HCT116 (cell line): ENCODE results near the gene KCNN4.

Experiments
- CEBPB ChIP-seq: IDR thresholded peaks from 2 replicates; pipeline ENCODE4 v1.6.1; 2012; ENCODE audit warnings: low read depth
- POLR2A ChIP-seq: IDR thresholded peaks from 2 replicates; pipeline ENCODE4 v1.7.0; 2011; ENCODE audit warnings: borderline replicate concordance; ENCODE audit not compliant: insufficient read depth, insufficient read length; ENCODE audit errors: extremely low read depth
- SIN3A ChIP-seq: IDR thresholded peaks from 2 replicates; pipeline ENCODE4 v1.6.1; 2012; ENCODE audit warnings: low read depth
- ZNF274 ChIP-seq: fragments of 200-500 bp; sonication (Bioruptor generic); IDR thresholded peaks from 2 replicates; pipeline ENCODE4 v1.6.1; 2014; ENCODE audit warnings: mild to moderate bottlenecking, low read depth, low read length, inconsistent platforms
- TF ChIP-seq, protein P1 (sequence below), 3 experiments: fragments of 200-600 bp in 1 of 3; sonication (generic) in 1 of 3; IDR thresholded peaks in 2 of 3; conservative IDR thresholded peaks in 1 of 3; 2 replicates each; pipeline ENCODE4 v1.5.1; 2012 to 2017; ENCODE audit warnings: low read depth in 2 of 3, low read length in 2 of 3, antibody characterized with exemption in 1 of 3, borderline replicate concordance in 1 of 3, control low read depth in 1 of 3, mild to moderate bottlenecking in 1 of 3, mixed read lengths in 1 of 3, mixed run types in 1 of 3, moderate library complexity in 1 of 3; ENCODE audit not compliant: insufficient read depth in 1 of 3
- TF ChIP-seq, protein P2 (sequence below): IDR thresholded peaks from 2 replicates; pipeline ENCODE4 v1.6.1; 2012
- TF ChIP-seq, protein P3 (sequence below): IDR thresholded peaks from 2 replicates; pipeline ENCODE4 v1.6.1; 2011; ENCODE audit warnings: mild to moderate bottlenecking, low read length, moderate library complexity; ENCODE audit not compliant: insufficient replicate concordance; ENCODE audit errors: extremely low read depth

DNA sequence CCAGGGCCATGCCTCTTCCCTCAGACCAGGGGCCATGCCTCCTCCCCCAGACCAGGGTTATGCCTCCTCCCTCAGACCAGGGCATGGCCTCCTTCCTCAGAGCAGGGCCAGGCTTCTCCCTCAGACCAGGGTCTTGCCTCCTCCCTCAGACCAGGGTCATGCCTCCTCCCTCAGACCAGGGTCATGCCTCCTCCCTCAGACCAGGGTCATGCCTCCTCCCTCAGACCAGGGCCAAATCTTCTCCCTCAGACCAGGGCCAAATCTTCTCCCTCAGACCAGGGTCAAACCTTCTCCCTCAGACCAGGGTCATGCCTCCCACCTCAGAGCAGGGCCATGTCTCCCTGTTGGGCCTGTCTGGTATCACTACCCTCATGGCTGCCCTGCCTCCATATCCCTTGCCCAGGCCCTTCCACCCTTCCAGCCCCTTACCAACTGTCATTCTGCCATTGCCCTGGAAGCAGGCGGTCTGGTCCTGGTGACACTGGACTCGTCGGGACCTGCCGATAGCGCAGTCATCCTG lies 17.3 kb upstream of the KCNN4 start:
- TF ChIP-seq, protein P1, sequence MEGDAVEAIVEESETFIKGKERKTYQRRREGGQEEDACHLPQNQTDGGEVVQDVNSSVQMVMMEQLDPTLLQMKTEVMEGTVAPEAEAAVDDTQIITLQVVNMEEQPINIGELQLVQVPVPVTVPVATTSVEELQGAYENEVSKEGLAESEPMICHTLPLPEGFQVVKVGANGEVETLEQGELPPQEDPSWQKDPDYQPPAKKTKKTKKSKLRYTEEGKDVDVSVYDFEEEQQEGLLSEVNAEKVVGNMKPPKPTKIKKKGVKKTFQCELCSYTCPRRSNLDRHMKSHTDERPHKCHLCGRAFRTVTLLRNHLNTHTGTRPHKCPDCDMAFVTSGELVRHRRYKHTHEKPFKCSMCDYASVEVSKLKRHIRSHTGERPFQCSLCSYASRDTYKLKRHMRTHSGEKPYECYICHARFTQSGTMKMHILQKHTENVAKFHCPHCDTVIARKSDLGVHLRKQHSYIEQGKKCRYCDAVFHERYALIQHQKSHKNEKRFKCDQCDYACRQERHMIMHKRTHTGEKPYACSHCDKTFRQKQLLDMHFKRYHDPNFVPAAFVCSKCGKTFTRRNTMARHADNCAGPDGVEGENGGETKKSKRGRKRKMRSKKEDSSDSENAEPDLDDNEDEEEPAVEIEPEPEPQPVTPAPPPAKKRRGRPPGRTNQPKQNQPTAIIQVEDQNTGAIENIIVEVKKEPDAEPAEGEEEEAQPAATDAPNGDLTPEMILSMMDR (IDR thresholded peaks at IDR 0.05 in 2 of 3, conservative IDR thresholded peaks at IDR 0.05 in 1 of 3; ENCODE audit: borderline replicate concordance in 1 of 3, insufficient read depth in 1 of 3, low read depth in 2 of 3, low read length in 2 of 3) = no peak
- TF ChIP-seq, protein P2, sequence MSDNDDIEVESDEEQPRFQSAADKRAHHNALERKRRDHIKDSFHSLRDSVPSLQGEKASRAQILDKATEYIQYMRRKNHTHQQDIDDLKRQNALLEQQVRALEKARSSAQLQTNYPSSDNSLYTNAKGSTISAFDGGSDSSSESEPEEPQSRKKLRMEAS = no peak
- no peak for TF ChIP-seq POLR2A
- no peak for TF ChIP-seq ZNF274
- no peak for TF ChIP-seq SIN3A
- TF ChIP-seq, protein P3, sequence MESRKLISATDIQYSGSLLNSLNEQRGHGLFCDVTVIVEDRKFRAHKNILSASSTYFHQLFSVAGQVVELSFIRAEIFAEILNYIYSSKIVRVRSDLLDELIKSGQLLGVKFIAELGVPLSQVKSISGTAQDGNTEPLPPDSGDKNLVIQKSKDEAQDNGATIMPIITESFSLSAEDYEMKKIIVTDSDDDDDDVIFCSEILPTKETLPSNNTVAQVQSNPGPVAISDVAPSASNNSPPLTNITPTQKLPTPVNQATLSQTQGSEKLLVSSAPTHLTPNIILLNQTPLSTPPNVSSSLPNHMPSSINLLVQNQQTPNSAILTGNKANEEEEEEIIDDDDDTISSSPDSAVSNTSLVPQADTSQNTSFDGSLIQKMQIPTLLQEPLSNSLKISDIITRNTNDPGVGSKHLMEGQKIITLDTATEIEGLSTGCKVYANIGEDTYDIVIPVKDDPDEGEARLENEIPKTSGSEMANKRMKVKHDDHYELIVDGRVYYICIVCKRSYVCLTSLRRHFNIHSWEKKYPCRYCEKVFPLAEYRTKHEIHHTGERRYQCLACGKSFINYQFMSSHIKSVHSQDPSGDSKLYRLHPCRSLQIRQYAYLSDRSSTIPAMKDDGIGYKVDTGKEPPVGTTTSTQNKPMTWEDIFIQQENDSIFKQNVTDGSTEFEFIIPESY = no peak
- TF ChIP-seq CEBPB = no peak
